GM12801 (cell line): ENCODE results near the gene ZRSR2.

Experiments used
- CTCF ChIP-seq: IDR thresholded peaks from one replicate; pipeline ENCODE4 v1.5.1; 2011; ENCODE audit warnings: control low read depth; ENCODE audit not compliant: insufficient read length; ENCODE audit errors: extremely low read depth

Gene ZRSR2

GRCh38 chrX:15856636-15857035 lies 66.4 kb downstream of the ZRSR2 start:
- no peak for TF ChIP-seq CTCF

GRCh38 chrX:15858051-15858450 lies 67.8 kb downstream of the ZRSR2 start:
- TF ChIP-seq CTCF: no peak

GRCh38 chrX:15860921-15861320 lies 70.6 kb downstream of the ZRSR2 start:
- TF ChIP-seq CTCF: no peak

GRCh38 chrX:15864023-15864422 lies 73.7 kb downstream of the ZRSR2 start:
- no peak for TF ChIP-seq CTCF

GRCh38 chrX:15864629-15865028 lies 74.3 kb downstream of the ZRSR2 start:
- no peak for TF ChIP-seq CTCF

GRCh38 chrX:15866147-15866546 lies 75.9 kb downstream of the ZRSR2 start:
- no peak for TF ChIP-seq CTCF

GRCh38 chrX:15869695-15870094 lies 79.4 kb downstream of the ZRSR2 start:
- no peak for TF ChIP-seq CTCF

- TF ChIP-seq CTCF: no peak
Observed at GRCh38 chrX:15870310-15870709, 80.0 kb downstream of the ZRSR2 start.
